NCI-H345 treated with DMSO at 0.1 percent for 48 hours (cell line): ENCODE data around the gene PLD2.

Source experiments
- DNase-seq: peaks from one replicate; lab custom pipeline; 2025; ENCODE audit not compliant: unreplicated experiment; lab: John Stamatoyannopoulos, UW

The PLD2 gene

GRCh38 chr17:4806777-4807604, at the start of gene PLD2:
Gene PLD2 (plus strand): TSS chr17:4807152. CDS start chr17:4807773, 621 bp downstream.
- DNase-seq: peak; percentile 30

- DNase-seq: no peak
Observed at GRCh38 chr17:4759776-4760236, 47.1 kb upstream of the PLD2 start.

- no peak for DNase-seq
Observed at GRCh38 chr17:4764595-4764994, 42.4 kb upstream of the PLD2 start.

GRCh38 chr17:4766201-4766600, 40.8 kb upstream of the PLD2 start:
- no peak for DNase-seq

GRCh38 chr17:4766723-4767122, 40.2 kb upstream of the PLD2 start:
- no peak for DNase-seq

- no peak for DNase-seq
Observed at GRCh38 chr17:4768298-4768697, 38.7 kb upstream of the PLD2 start.

- no peak for DNase-seq
Observed at GRCh38 chr17:4769628-4770027, 37.3 kb upstream of the PLD2 start.

GRCh38 chr17:4771519-4772234, 35.3 kb upstream of the PLD2 start, which contains the start of gene TM4SF5:
Gene TM4SF5 (plus strand): TSS chr17:4771886. CDS start chr17:4771923, 37 bp downstream.
- DNase-seq: no peak

GRCh38 chr17:4772235-4772613, 34.7 kb upstream of the PLD2 start:
- no peak for DNase-seq

- DNase-seq: no peak
Observed at GRCh38 chr17:4777969-4778760, 28.8 kb upstream of the PLD2 start.

GRCh38 chr17:4780325-4780955, 26.5 kb upstream of the PLD2 start:
- DNase-seq: no peak

GRCh38 chr17:4782652-4783051, 24.3 kb upstream of the PLD2 start:
- no peak for DNase-seq

GRCh38 chr17:4785311-4786105, 21.4 kb upstream of the PLD2 start:
- no peak for DNase-seq

- no peak for DNase-seq
Observed at GRCh38 chr17:4786106-4786511, 20.8 kb upstream of the PLD2 start, which contains the start of gene VMO1. Gene VMO1 (minus strand): TSS chr17:4786364. CDS start chr17:4786352, 12 bp downstream.

- DNase-seq: no peak
Observed at GRCh38 chr17:4786516-4786915, 20.4 kb upstream of the PLD2 start.

GRCh38 chr17:4788159-4788806, 18.7 kb upstream of the PLD2 start:
- no peak for DNase-seq

GRCh38 chr17:4788807-4789700, 17.9 kb upstream of the PLD2 start, which contains the start of gene GLTPD2:
Gene GLTPD2 (plus strand): TSS chr17:4788964. CDS start chr17:4789012, 48 bp downstream.
- no peak for DNase-seq

- no peak for DNase-seq
Observed at GRCh38 chr17:4789701-4789950, 17.3 kb upstream of the PLD2 start.
